Mucosa of stomach (tissue), 1 donor: ENCODE data around the gene QPCT.

Experiments used
- H3K27me3 ChIP-seq: one replicate; pipeline ENCODE4 v1.7.0; 2013; ENCODE audit warnings: mild to moderate bottlenecking, low read length; ENCODE audit not compliant: control insufficient read depth, insufficient read depth
- H3K36me3 ChIP-seq: one replicate; pipeline ENCODE4 v1.7.0; 2013; ENCODE audit warnings: low read length; ENCODE audit not compliant: control insufficient read depth, insufficient read depth
- H3K4me1 ChIP-seq: one replicate; pipeline ENCODE4 v1.7.0; 2013; ENCODE audit warnings: mild to moderate bottlenecking, low read length; ENCODE audit not compliant: control insufficient read depth, insufficient read depth
- H3K4me3 ChIP-seq: one replicate; pipeline ENCODE4 v1.7.0; 2013; ENCODE audit warnings: low read length
- H3K9ac ChIP-seq: one replicate; pipeline ENCODE4 v1.7.0; 2013; ENCODE audit warnings: mild to moderate bottlenecking, low read length, moderate library complexity
- H3K9me3 ChIP-seq: one replicate; pipeline ENCODE4 v1.7.0; 2013; ENCODE audit warnings: mild to moderate bottlenecking, low read length, moderate library complexity; ENCODE audit not compliant: control insufficient read depth
- donor health status: Pancreatic carcinoma.

QPCT gene

DNA sequence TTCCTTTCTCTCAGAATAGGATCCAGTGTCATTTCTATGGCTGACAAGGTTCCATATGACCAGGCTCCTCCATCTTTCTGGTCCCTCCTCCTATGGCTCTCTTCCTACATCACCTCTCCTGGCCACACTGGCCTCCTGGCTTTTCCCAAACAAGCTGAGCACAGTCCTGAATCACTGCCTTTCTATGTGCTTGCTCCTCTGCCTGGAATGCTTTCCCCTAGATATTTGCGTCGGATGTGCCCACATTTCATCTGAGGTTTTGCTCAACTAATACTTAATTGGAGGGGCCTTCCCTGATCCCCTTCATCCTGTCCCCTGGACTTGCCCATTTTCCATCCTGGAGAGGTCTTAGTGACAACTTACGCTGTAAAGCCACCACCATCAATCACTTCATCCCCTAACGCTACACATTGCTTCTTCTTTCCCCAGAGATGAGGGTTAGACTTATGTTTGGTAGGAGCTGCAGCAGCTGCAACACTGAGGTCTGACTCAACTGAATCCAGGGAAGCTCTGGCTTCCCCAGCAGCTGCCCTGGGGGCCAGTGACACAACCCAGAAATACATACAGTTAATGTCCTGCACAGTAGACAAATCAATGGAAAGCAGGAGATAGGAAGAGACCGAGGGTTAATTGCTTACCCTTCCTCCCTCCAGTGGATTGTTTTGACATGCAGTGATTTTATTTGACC, 42.9 kb downstream of the QPCT start:
- Histone ChIP-seq H3K27me3 (no peaks in the 10 kb centered on the region), H3K4me3 (no peak overlapping the region), H3K36me3 (no peaks in the 10 kb centered on the region), H3K9me3 (no peaks in the 10 kb centered on the region), H3K4me1 (peaks cover 18% of the 10 kb centered on the region), H3K9ac (no peak overlapping the region)

GRCh38 chr2:37388074-37388473, 43.6 kb downstream of the QPCT start:
- no peak overlapping the region for H3K4me3 ChIP-seq
- H3K9ac ChIP-seq: no peak overlapping the region
- peaks cover 18% of the 10 kb centered on the region for H3K4me1 ChIP-seq
- no peaks in the 10 kb centered on the region for H3K36me3 ChIP-seq
- H3K9me3 ChIP-seq: no peaks in the 10 kb centered on the region
- no peaks in the 10 kb centered on the region for H3K27me3 ChIP-seq

GRCh38 chr2:37389395-37389794, 45.0 kb downstream of the QPCT start:
- no peaks in the 10 kb centered on the region for H3K27me3 ChIP-seq
- H3K4me3 ChIP-seq: no peak overlapping the region
- H3K36me3 ChIP-seq: no peaks in the 10 kb centered on the region
- H3K9ac ChIP-seq: no peak overlapping the region
- peaks cover 18% of the 10 kb centered on the region for H3K4me1 ChIP-seq
- no peaks in the 10 kb centered on the region for H3K9me3 ChIP-seq

- H3K9ac ChIP-seq: no peak overlapping the region
- H3K4me3 ChIP-seq: no peak overlapping the region
Observed at GRCh38 chr2:37389989-37390765, 45.7 kb downstream of the QPCT start.

GRCh38 chr2:37390777-37391176, 46.3 kb downstream of the QPCT start:
- H3K36me3 ChIP-seq: no peaks in the 10 kb centered on the region
- H3K9me3 ChIP-seq: no peaks in the 10 kb centered on the region
- H3K9ac ChIP-seq: no peak overlapping the region
- H3K4me3 ChIP-seq: no peak overlapping the region
- no peaks in the 10 kb centered on the region for H3K27me3 ChIP-seq
- H3K4me1 ChIP-seq: peaks cover 18% of the 10 kb centered on the region

More at GRCh38 chr2:37389989-37390765, 45.7 kb downstream of the QPCT start:
- no peaks in the 10 kb centered on the region for H3K36me3 ChIP-seq
- H3K9me3 ChIP-seq: no peaks in the 10 kb centered on the region
- H3K27me3 ChIP-seq: no peaks in the 10 kb centered on the region
- H3K4me1 ChIP-seq: peaks cover 18% of the 10 kb centered on the region

DNA sequence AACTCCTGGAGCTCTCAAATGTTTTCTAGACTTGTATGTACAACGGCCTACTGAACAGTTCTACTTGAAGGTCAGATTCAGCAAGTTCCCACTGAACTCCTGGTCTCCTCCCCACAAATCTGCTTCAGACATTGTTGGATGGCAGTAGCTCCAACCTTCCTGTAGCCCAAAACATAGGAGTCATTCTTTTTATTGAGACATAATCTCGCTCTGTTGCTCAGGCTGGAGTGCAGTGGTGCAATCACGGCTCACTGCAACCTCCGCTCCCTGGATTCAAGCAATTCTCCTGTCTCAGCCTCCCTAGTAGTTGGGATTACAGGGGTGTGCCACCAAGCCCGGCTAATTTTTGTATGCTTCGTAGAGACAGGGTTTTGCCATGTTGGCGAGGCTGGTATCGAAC, 47.3 kb downstream of the QPCT start:
- Histone ChIP-seq H3K9ac (no peak overlapping the region), H3K27me3 (no peaks in the 10 kb centered on the region), H3K9me3 (no peaks in the 10 kb centered on the region), H3K4me1 (peaks cover 18% of the 10 kb centered on the region), H3K4me3 (no peak overlapping the region), H3K36me3 (no peaks in the 10 kb centered on the region)

- Histone ChIP-seq H3K27me3 (no peaks in the 10 kb centered on the region), H3K4me1 (peaks cover 18% of the 10 kb centered on the region), H3K9me3 (no peaks in the 10 kb centered on the region), H3K9ac (no peak overlapping the region), H3K4me3 (no peak overlapping the region), H3K36me3 (no peaks in the 10 kb centered on the region)
Observed at GRCh38 chr2:37392428-37392827, 48.0 kb downstream of the QPCT start.

- H3K4me1 ChIP-seq: peaks cover 18% of the 10 kb centered on the region
- H3K4me3 ChIP-seq: no peak overlapping the region
- H3K9ac ChIP-seq: no peak overlapping the region
- no peaks in the 10 kb centered on the region for H3K36me3 ChIP-seq
- no peaks in the 10 kb centered on the region for H3K27me3 ChIP-seq
- no peaks in the 10 kb centered on the region for H3K9me3 ChIP-seq
Observed at GRCh38 chr2:37394263-37394662, 49.8 kb downstream of the QPCT start.

GRCh38 chr2:37394796-37395555, 50.5 kb downstream of the QPCT start:
- H3K9me3 ChIP-seq: no peaks in the 10 kb centered on the region
- peaks cover 11% of the 10 kb centered on the region for H3K4me1 ChIP-seq
- H3K36me3 ChIP-seq: no peaks in the 10 kb centered on the region
- no peaks in the 10 kb centered on the region for H3K27me3 ChIP-seq
- H3K9ac ChIP-seq: no peak overlapping the region
- H3K4me3 ChIP-seq: no peak overlapping the region

GRCh38 chr2:37396890-37397565, 52.6 kb downstream of the QPCT start:
- no peaks in the 10 kb centered on the region for H3K4me1 ChIP-seq
- no peaks in the 10 kb centered on the region for H3K27me3 ChIP-seq
- H3K4me3 ChIP-seq: no peak overlapping the region
- H3K36me3 ChIP-seq: no peaks in the 10 kb centered on the region
- H3K9ac ChIP-seq: no peak overlapping the region
- no peaks in the 10 kb centered on the region for H3K9me3 ChIP-seq

GRCh38 chr2:37398990-37399389, 54.6 kb downstream of the QPCT start:
- Histone ChIP-seq H3K4me3 (no peak overlapping the region), H3K27me3 (no peaks in the 10 kb centered on the region), H3K9me3 (no peaks in the 10 kb centered on the region), H3K9ac (no peak overlapping the region), H3K36me3 (no peaks in the 10 kb centered on the region), H3K4me1 (no peaks in the 10 kb centered on the region)
